Lower leg skin (tissue), 4 donors: Measurements from ENCODE around the gene SCART1. TPM values are rescaled to one million over a fixed set of nuclear protein-coding genes. Genes with fewer than 3 reads are reported as not detected.
A peak's percentile ranks its signal among the peaks of the same experiment; 100 is the strongest.
"Not testable (repeated sequence)": the region's sequence is repeated elsewhere in the genome, so short reads cannot be mapped to it uniquely, and the experiment has no call there.

Experiments used
- DNase-seq, 2 donors: peaks; one replicate each; pipeline ENCODE4 v3.0.0-alpha.2; 2019; ENCODE audit warnings: low spot score in 2 of 2
- H3K4me3 ChIP-seq: fragments of 200-600 bp; sonication (generic); 2 replicates; pipeline ENCODE4 v1.5.1; 2017; ENCODE audit warnings: mild to moderate bottlenecking, low read depth; ENCODE audit not compliant: poor library complexity, severe bottlenecking
- POLR2A ChIP-seq, 2 donors: fragments of 450-650 bp; IDR thresholded peaks; one replicate each; pipeline ENCODE4 v1.6.1; 2016 to 2017; ENCODE audit warnings: antibody characterized with exemption in 2 of 2, mild to moderate bottlenecking in 1 of 2, moderate library complexity in 1 of 2
- WGBS, 2 donors: methylation state at CpG; one replicate each; pipeline ENCODE4 v1.1.5; 2018; 5-methylcytosine and 5-hydroxymethylcytosine counted together
- intact Hi-C: fragments of 100-400 bp; cut with DNase I; formaldehyde crosslinking; loops from one replicate; pipeline ENCODE4 v1.15.0; 2023; ENCODE audit warnings: low total_unique reads
- total RNA-seq, 4 donors: library from RNA; depleted of rRNA; stranded (reverse); fragments of >200 nt; gene quantifications; one replicate each; pipeline ENCODE4 v1.1.0, GENCODE V29; 2016
- TF ChIP-seq, protein P1 (sequence below), 3 donors: fragments of 450-650 bp; IDR thresholded peaks; one replicate each; pipeline ENCODE4 v1.5.1; 2016; ENCODE audit warnings: antibody characterized with exemption in 3 of 3, mild to moderate bottlenecking in 3 of 3, moderate library complexity in 2 of 3

The SCART1 gene
- total RNA-seq, 4 donors from 2014 or later, result 0.80 to 2.2 (median 1.6) TPM

DNA sequence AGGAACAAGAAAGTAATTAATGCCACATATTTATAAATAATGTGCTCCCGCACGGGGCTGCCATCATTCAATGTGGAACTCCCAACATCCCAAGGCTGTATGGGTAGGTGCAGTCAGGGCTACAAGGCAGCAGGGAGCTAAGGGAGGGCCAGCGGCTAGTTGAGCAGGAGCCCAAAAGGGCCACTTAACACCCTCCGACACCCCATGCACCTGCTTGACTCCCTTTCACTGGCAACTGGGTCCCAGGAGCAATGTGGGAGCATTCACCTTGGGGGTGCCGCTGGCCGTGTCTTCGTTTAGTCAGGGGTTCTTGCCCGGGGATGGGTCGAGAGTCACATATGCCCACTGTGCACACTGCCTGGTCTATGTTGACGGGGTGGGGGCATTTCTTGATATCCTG, 27.9 kb downstream of the SCART1 start:
- no peak overlapping the region for H3K4me3 ChIP-seq
- intact Hi-C loops, result no loop called here
- DNase-seq, result peak in 1 of 2 donors; percentile 80
- WGBS, 2 donors, result 85 to 91% methylated on average over 10 of the region's 10 CpGs
- TF ChIP-seq, protein P1, sequence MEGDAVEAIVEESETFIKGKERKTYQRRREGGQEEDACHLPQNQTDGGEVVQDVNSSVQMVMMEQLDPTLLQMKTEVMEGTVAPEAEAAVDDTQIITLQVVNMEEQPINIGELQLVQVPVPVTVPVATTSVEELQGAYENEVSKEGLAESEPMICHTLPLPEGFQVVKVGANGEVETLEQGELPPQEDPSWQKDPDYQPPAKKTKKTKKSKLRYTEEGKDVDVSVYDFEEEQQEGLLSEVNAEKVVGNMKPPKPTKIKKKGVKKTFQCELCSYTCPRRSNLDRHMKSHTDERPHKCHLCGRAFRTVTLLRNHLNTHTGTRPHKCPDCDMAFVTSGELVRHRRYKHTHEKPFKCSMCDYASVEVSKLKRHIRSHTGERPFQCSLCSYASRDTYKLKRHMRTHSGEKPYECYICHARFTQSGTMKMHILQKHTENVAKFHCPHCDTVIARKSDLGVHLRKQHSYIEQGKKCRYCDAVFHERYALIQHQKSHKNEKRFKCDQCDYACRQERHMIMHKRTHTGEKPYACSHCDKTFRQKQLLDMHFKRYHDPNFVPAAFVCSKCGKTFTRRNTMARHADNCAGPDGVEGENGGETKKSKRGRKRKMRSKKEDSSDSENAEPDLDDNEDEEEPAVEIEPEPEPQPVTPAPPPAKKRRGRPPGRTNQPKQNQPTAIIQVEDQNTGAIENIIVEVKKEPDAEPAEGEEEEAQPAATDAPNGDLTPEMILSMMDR (IDR thresholded peaks at IDR 0.05), result no peak
- TF ChIP-seq POLR2A (IDR thresholded peaks at IDR 0.05), result no peak

DNA sequence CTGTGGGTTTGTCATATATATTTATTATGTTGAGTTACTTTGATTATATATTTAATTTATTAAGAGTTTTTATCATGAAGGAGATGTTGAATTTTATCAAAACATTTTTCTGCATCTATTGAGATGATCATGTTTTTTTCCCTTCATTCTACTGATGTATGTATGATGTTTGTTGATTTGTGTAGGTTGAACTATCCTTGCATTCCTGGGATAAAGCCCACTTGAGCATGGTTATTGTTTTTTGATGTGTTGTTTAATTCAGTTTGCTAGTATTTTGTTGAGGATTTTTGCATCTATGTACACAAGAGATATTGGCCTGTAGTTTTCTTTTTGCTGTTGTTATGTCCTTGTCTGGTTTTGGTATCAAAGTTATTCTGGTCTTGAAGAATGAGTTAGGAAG, 31.1 kb downstream of the SCART1 start:
- no peak for DNase-seq
- intact Hi-C loops, result no loop called here
- no peak for TF ChIP-seq POLR2A (IDR thresholded peaks at IDR 0.05)
- TF ChIP-seq, protein P1 (IDR thresholded peaks at IDR 0.05), result no peak
- H3K4me3 ChIP-seq, result no peak overlapping the region

DNA sequence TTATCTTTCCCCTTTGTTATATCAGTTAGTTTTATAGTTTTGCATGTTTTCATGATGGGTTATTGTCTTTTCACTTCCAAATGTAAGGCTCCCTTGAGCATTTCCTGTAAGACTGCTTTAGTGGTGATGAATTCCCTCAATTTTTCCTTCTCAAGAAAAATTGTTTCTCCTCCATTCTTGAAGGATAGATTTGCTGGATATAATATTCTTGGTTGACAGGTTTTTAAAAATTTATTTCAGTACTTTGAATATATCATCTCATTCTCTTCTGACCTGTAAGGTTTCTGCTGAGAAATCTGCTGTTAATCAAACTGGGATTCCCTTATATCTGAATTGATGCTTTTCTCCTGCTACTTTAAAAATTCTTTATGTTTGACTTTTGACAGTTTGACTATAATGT, 33.3 kb downstream of the SCART1 start:
- DNase-seq, result no peak
- TF ChIP-seq POLR2A (IDR thresholded peaks at IDR 0.05), result no peak
- TF ChIP-seq, protein P1 (IDR thresholded peaks at IDR 0.05), result no peak
- no peak overlapping the region for H3K4me3 ChIP-seq
- intact Hi-C loops, result no loop called here

DNA sequence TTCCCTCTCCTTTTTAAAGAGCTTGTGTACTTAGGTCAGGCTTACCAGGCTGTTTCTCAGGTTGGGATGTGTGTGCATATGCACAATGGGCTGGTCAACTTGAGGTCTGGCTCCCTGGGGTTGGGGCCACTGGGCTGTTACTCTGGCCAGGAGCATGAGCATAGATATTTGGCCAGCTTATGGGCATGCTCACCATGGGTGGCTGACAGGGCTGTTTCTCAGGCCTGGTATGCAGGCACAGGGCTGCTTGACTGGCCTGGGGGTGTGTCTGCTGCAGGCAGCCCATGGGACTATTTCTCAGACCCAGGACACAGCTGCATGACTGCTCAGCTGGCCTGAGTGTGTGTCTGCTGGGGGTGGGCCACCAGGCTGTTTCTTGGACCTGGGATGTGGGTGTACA, 34.6 kb downstream of the SCART1 start:
- TF ChIP-seq POLR2A (IDR thresholded peaks at IDR 0.05), result no peak
- TF ChIP-seq, protein P1 (IDR thresholded peaks at IDR 0.05), result no peak
- DNase-seq, result no peak
- intact Hi-C loops, result no loop called here
- no peak overlapping the region for H3K4me3 ChIP-seq

DNA sequence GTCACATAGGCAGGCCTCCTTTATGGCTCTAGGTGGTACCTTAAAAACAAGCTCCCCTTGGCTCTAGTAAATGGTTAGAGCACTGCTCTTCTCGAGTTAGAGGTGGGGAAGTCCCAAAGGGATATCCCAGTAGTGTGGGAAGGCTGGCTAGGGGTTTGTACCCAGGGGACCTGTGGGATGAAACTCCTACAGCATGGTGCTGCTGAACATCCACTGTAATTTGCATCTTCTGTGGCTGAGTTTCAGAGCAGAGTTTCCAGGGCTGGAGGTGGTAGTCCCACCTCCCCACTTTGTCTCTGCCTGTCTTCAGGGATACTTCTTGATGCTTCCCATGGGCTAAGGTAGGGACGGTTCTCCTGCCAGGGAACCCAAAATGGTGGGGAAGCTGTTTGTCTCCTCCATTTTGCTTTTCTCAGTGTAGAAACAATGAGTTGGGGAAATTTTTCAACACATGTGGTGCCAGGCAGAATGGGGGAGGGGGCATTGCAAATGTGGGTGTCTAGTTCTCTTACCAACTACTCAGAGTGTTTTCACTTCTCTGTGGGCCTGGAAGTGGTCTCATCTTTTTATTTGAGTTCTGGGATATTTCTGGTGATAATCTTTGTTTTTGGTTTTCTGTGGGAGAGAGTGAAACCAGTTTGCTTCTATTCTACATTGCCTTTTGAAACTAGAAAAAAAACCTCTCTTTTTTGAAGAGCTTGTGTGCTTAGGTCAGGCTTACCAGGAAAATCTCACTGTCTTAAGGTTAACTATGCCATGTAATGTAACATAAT, 36.3 kb downstream of the SCART1 start:
- intact Hi-C loops, result no loop called here
- H3K4me3 ChIP-seq, result no peak overlapping the region
- WGBS, 2 donors, result 49 to 64% methylated on average over 2 of the region's 2 CpGs
- DNase-seq, result no peak
- TF ChIP-seq, protein P1 (IDR thresholded peaks at IDR 0.05), result no peak
- TF ChIP-seq POLR2A (IDR thresholded peaks at IDR 0.05), result no peak

DNA sequence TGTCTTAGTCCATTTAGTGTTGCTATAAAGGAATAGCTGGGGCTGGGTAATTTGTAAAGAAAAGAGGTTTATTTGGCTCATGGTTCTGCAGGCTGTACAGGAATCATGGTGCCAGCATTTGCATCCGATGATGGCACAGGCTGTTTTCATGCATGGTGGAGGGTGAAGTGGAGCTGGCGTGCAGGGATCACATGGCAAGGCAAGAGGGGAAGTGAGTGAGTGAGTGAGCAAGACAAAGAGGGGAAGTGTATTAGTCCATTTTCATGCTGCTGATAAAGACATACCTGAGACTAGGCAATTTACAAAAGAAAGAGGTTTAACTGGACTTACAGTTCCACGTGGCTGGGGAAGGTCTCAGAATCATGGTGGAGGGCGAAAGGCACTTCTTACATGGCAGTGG, 39.8 kb downstream of the SCART1 start:
- intact Hi-C loops, H3K4me3 ChIP-seq, DNase-seq: not testable (repeated sequence)
- WGBS, 2 donors, result 65 to 80% methylated on average over 4 of the region's 4 CpGs

DNA sequence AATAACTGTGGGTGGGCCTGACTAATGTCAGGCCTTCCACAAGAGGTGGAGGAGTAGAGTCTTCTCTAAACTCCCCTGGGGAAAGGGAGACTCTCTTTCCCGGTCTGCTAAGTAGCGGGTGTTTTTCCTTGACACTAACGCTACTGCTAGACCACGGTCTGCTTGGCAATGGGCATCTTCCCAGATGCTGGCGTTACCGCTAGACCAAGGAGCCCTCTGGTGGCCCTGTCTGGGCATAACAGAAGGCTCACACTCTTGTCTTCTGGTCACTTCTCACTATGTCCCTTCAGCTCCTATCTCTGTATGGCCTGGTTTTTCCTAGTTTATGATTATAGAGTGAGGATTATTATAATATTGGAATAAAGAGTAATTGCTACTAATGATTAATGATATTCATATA, 43.6 kb downstream of the SCART1 start:
- WGBS, 2 donors, result 49 to 57% methylated on average over 6 of the region's 6 CpGs
- intact Hi-C loops, DNase-seq, H3K4me3 ChIP-seq: not testable (repeated sequence)

DNA sequence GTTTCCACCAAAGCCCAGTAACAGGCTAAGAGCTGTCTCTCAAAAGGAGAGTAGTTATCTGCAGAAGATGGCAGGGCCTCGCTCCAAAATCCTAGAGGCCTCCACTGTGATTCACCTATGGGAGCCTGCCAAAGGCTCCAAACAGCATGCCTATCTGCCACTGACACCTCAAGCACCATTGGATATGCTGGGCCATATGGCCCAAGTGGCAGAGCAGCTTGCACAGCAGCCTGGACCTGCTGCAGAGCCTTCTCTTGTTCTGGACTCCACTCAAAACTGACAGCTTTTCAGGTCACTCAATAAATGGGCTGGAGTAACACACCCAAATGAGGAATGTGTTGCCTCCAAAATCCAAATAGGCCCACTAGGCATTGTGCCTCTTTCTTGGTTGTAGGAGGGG, 45.4 kb downstream of the SCART1 start:
- DNase-seq, H3K4me3 ChIP-seq, intact Hi-C loops: not testable (repeated sequence)
- WGBS, 2 donors, result 40 to 63% methylated on average over 1 of the region's 1 CpG

DNA sequence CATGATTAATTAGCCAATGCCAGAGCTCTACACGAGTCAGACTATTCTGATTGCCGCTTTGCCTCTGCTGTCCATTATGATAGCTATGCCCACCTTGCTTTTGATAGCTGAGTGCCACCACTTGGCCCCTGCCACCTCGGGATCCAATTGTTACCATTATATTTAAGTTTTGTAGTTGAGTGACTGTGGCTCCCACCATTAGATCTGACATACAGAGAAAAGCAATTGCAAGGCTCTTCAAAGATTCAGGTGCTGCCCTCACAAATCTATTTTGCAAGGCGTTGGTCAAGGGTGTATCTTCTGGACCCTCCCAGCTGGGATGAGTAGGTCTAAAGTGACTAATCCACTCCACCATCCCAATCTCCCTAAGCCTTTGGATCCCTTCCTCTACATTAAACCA, 47.2 kb downstream of the SCART1 start:
- WGBS, 2 donors, result 64 to 67% methylated on average over 4 of the region's 4 CpGs
- DNase-seq, intact Hi-C loops: not testable (repeated sequence)

More for the DNA sequence above, 47.2 kb downstream of the SCART1 start:
- H3K4me3 ChIP-seq, result not testable (repeated sequence)
